ENCODE data around the gene GALNTL6.

Gene GALNTL6

GRCh38 chr4:171812665-171813525 lies at the start of gene GALNTL6:
Gene GALNTL6, plus strand, starts transcription at chr4:171813404.
- in situ Hi-C loops (cut with MboI; ENCODE audit: low sequenced_read_pairs) = no loop called here

- in situ Hi-C loops (cut with MboI; ENCODE audit: low sequenced_read_pairs) = no loop called here
These were observed 47.7 kb upstream of the GALNTL6 start for GRCh38 chr4:171765514-171765913.

GRCh38 chr4:171774642-171775190 lies 38.5 kb upstream of the GALNTL6 start:
- in situ Hi-C loops (cut with MboI; ENCODE audit: low sequenced_read_pairs) = no loop called here

- in situ Hi-C loops (cut with MboI; ENCODE audit: low sequenced_read_pairs) = no loop called here
These were observed 33.9 kb upstream of the GALNTL6 start for GRCh38 chr4:171779301-171779700.

GRCh38 chr4:171785388-171785787 lies 27.8 kb upstream of the GALNTL6 start:
- in situ Hi-C loops (cut with MboI; ENCODE audit: low sequenced_read_pairs) = no loop called here

- in situ Hi-C loops (cut with MboI; ENCODE audit: low sequenced_read_pairs) = no loop called here
These were observed 19.5 kb upstream of the GALNTL6 start for GRCh38 chr4:171793723-171794122.

- in situ Hi-C loops (cut with MboI; ENCODE audit: low sequenced_read_pairs) = no loop called here
These were observed 18.7 kb upstream of the GALNTL6 start for GRCh38 chr4:171794528-171794927.

GRCh38 chr4:171809854-171810253 lies 3.4 kb upstream of the GALNTL6 start:
- in situ Hi-C loops (cut with MboI; ENCODE audit: low sequenced_read_pairs) = no loop called here

- in situ Hi-C loops (cut with MboI; ENCODE audit: low sequenced_read_pairs) = no loop called here
These were observed 905 bp upstream of the GALNTL6 start for GRCh38 chr4:171812333-171812664.

GRCh38 chr4:171813526-171814250 lies 484 bp downstream of the GALNTL6 start:
- in situ Hi-C loops (cut with MboI; ENCODE audit: low sequenced_read_pairs) = no loop called here

- in situ Hi-C loops (cut with MboI; ENCODE audit: low sequenced_read_pairs) = no loop called here
These were observed 1.3 kb downstream of the GALNTL6 start for GRCh38 chr4:171814545-171814944.

GRCh38 chr4:171817026-171817425 lies 3.8 kb downstream of the GALNTL6 start:
- in situ Hi-C loops (cut with MboI; ENCODE audit: low sequenced_read_pairs) = no loop called here

- in situ Hi-C loops (cut with MboI; ENCODE audit: low sequenced_read_pairs) = no loop called here
These were observed 21.4 kb downstream of the GALNTL6 start for GRCh38 chr4:171834640-171835039.

GRCh38 chr4:171843456-171843855 lies 30.3 kb downstream of the GALNTL6 start:
- in situ Hi-C loops (cut with MboI; ENCODE audit: low sequenced_read_pairs) = no loop called here

GRCh38 chr4:171846232-171846631 lies 33.0 kb downstream of the GALNTL6 start:
- in situ Hi-C loops (cut with MboI; ENCODE audit: low sequenced_read_pairs) = no loop called here

GRCh38 chr4:171846893-171847292 lies 33.7 kb downstream of the GALNTL6 start:
- in situ Hi-C loops (cut with MboI; ENCODE audit: low sequenced_read_pairs) = no loop called here

- in situ Hi-C loops (cut with MboI; ENCODE audit: low sequenced_read_pairs) = no loop called here
These were observed 34.5 kb downstream of the GALNTL6 start for GRCh38 chr4:171847751-171848150.

GRCh38 chr4:171849686-171850222 lies 36.5 kb downstream of the GALNTL6 start:
- in situ Hi-C loops (cut with MboI; ENCODE audit: low sequenced_read_pairs) = no loop called here

GRCh38 chr4:171851295-171851694 lies 38.1 kb downstream of the GALNTL6 start:
- in situ Hi-C loops (cut with MboI; ENCODE audit: low sequenced_read_pairs) = no loop called here

GRCh38 chr4:171857302-171858012 lies 44.3 kb downstream of the GALNTL6 start:
- in situ Hi-C loops (cut with MboI; ENCODE audit: low sequenced_read_pairs) = no loop called here

- in situ Hi-C loops (cut with MboI; ENCODE audit: low sequenced_read_pairs) = no loop called here
These were observed 62.1 kb downstream of the GALNTL6 start for GRCh38 chr4:171875291-171875690.
